Measurements from ENCODE around the gene RNU2-63P.
"Not testable (repeated sequence)": the region's sequence is repeated elsewhere in the genome, so short reads cannot be mapped to it uniquely, and the experiment has no call there.

RNU2-63P gene

GRCh38 chr2:87987473-87987872 lies 28.9 kb downstream of the RNU2-63P start:
- H3K4me3 ChIP-seq (ENCODE audit: low read depth, low read length) = not testable (repeated sequence)

- not testable (repeated sequence) for H3K4me3 ChIP-seq (ENCODE audit: low read depth, low read length)
Observed at GRCh38 chr2:87985902-87986301, 30.4 kb downstream of the RNU2-63P start.

GRCh38 chr2:87981182-87981581 lies 35.2 kb downstream of the RNU2-63P start:
- H3K4me3 ChIP-seq (ENCODE audit: low read depth, low read length) = not testable (repeated sequence)

GRCh38 chr2:87972385-87972784 lies 44.0 kb downstream of the RNU2-63P start:
- H3K4me3 ChIP-seq (ENCODE audit: low read depth, low read length) = not testable (repeated sequence)

Measured in iPS-11a (cell line).